H9 (cell line): ENCODE results near the gene ARSI. TPM values are rescaled to one million over a fixed set of nuclear protein-coding genes. Genes with fewer than 3 reads are reported as not detected.

Experiments used
- DNase-seq: peaks from one replicate; pipeline ENCODE4 v3.0.0-alpha.2; 2017
- H2AFZ ChIP-seq: one replicate; pipeline ENCODE4 v1.6.1; 2013; ENCODE audit warnings: mild to moderate bottlenecking, low read length, control low read depth, moderate library complexity
- H2AK5ac ChIP-seq: 2 replicates; pipeline ENCODE4 v1.6.1; 2013; ENCODE audit warnings: low read length, control low read depth, mixed read lengths; ENCODE audit not compliant: insufficient read length
- H2BK120ac ChIP-seq: one replicate; pipeline ENCODE4 v1.6.1; 2013; ENCODE audit warnings: low read depth, mild to moderate bottlenecking, low read length, control low read depth, inconsistent platforms; ENCODE audit not compliant: poor library complexity, severe bottlenecking
- H2BK12ac ChIP-seq: 2 replicates; pipeline ENCODE4 v1.6.1; 2013; ENCODE audit warnings: low read length, control low read depth, mixed read lengths, low read depth; ENCODE audit not compliant: insufficient read length
- H2BK15ac ChIP-seq: 2 replicates; pipeline ENCODE4 v1.6.1; 2013; ENCODE audit warnings: low read depth, low read length, control low read depth
- H2BK20ac ChIP-seq: one replicate; pipeline ENCODE4 v1.6.1; 2013; ENCODE audit warnings: low read depth, mild to moderate bottlenecking, low read length, control low read depth, inconsistent platforms; ENCODE audit not compliant: poor library complexity, severe bottlenecking
- H2BK5ac ChIP-seq: 2 replicates; pipeline ENCODE4 v1.6.1; 2013; ENCODE audit warnings: low read length, control low read depth, mixed read lengths; ENCODE audit not compliant: insufficient read length
- H3K14ac ChIP-seq: 2 replicates; pipeline ENCODE4 v1.6.1; 2013; ENCODE audit warnings: low read length, control low read depth; ENCODE audit not compliant: insufficient read depth
- H3K18ac ChIP-seq: 2 replicates; pipeline ENCODE4 v1.6.1; 2013; ENCODE audit warnings: low read depth, mild to moderate bottlenecking, mixed read lengths, low read length, control low read depth; ENCODE audit not compliant: insufficient read length
- H3K23ac ChIP-seq: 2 replicates; pipeline ENCODE4 v1.6.1; 2013; ENCODE audit warnings: low read length, control low read depth, mixed read lengths, low read depth; ENCODE audit not compliant: insufficient read length
- H3K23me2 ChIP-seq: 2 replicates; pipeline ENCODE4 v1.6.1; 2013; ENCODE audit warnings: low read depth, mild to moderate bottlenecking, mixed read lengths, low read length, control low read depth; ENCODE audit not compliant: insufficient read length, poor library complexity, severe bottlenecking
- H3K27ac ChIP-seq: 2 replicates; pipeline ENCODE4 v1.5.1; 2013; ENCODE audit warnings: low read length, control low read depth, mixed read lengths, low read depth; ENCODE audit not compliant: insufficient read length
- H3K27me3 ChIP-seq: 2 replicates; pipeline ENCODE4 v1.6.1; 2013; ENCODE audit warnings: low read length, control low read depth, inconsistent platforms; ENCODE audit not compliant: insufficient read depth
- H3K4ac ChIP-seq: 2 replicates; pipeline ENCODE4 v1.6.1; 2013; ENCODE audit warnings: low read depth, mild to moderate bottlenecking, control low read depth, inconsistent platforms, low read length, moderate library complexity
- H3K4me1 ChIP-seq: 2 replicates; pipeline ENCODE4 v1.6.1; 2013; ENCODE audit warnings: low read length, control low read depth, inconsistent platforms; ENCODE audit not compliant: insufficient read depth
- H3K4me2 ChIP-seq: 2 replicates; pipeline ENCODE4 v1.6.1; 2013; ENCODE audit warnings: low read length, control low read depth, mixed read lengths; ENCODE audit not compliant: insufficient read length, insufficient read depth
- H3K56ac ChIP-seq: 2 replicates; pipeline ENCODE4 v1.6.1; 2013; ENCODE audit warnings: low read depth, mild to moderate bottlenecking, mixed read lengths, low read length, control low read depth; ENCODE audit not compliant: insufficient read length
- H3K79me1 ChIP-seq: 2 replicates; pipeline ENCODE4 v1.6.1; 2013; ENCODE audit warnings: low read depth, mild to moderate bottlenecking, moderate library complexity, low read length, control low read depth, inconsistent platforms; ENCODE audit not compliant: insufficient read depth, poor library complexity, severe bottlenecking
- H3K79me2 ChIP-seq: 2 replicates; pipeline ENCODE4 v1.6.1; 2013; ENCODE audit warnings: low read length, control low read depth, inconsistent platforms; ENCODE audit not compliant: insufficient read depth
- H3K9ac ChIP-seq: 2 replicates; pipeline ENCODE4 v1.6.1; 2013; ENCODE audit warnings: low read length, control low read depth, mixed read lengths; ENCODE audit not compliant: insufficient read length; ENCODE audit errors: extremely low read depth
- H3K9me3 ChIP-seq: one replicate; pipeline ENCODE4 v1.6.1; 2013; ENCODE audit warnings: low read depth, low read length, inconsistent platforms; ENCODE audit not compliant: control insufficient read depth
- H3T11ph ChIP-seq: one replicate; pipeline ENCODE4 v1.6.1; 2013; ENCODE audit warnings: mild to moderate bottlenecking, low read length, control low read depth, inconsistent platforms
- H4K20me1 ChIP-seq: one replicate; pipeline ENCODE4 v1.6.1; 2013; ENCODE audit not compliant: control insufficient read depth, insufficient read length, insufficient read depth
- H4K5ac ChIP-seq: 2 replicates; pipeline ENCODE4 v1.6.1; 2013; ENCODE audit warnings: low read depth, mild to moderate bottlenecking, mixed read lengths, low read length, control low read depth; ENCODE audit not compliant: insufficient read length
- H4K8ac ChIP-seq: replicated peaks from 2 replicates; pipeline ENCODE4 v1.6.1; 2013; ENCODE audit warnings: low read length, control low read depth, mixed read lengths, low read depth; ENCODE audit not compliant: insufficient read length
- H4K91ac ChIP-seq: 2 replicates; pipeline ENCODE4 v1.6.1; 2013; ENCODE audit warnings: low read depth, mild to moderate bottlenecking, moderate library complexity, mixed read lengths, low read length, control low read depth; ENCODE audit not compliant: insufficient read length
- H3K27ac Mint-ChIP-seq, 3 experiments: 2 replicates in 2 of 3; 3 replicates in 1 of 3; pipeline ENCODE4 v1.8.0; 2020 to 2021; ENCODE audit warnings: mixed read lengths in 3 of 3, mild to moderate bottlenecking in 1 of 3, moderate library complexity in 1 of 3
- H3K27me3 Mint-ChIP-seq: 2 replicates; pipeline ENCODE4 v1.8.0; 2021; ENCODE audit warnings: low read depth, mild to moderate bottlenecking, moderate library complexity, mixed read lengths
- H3K36me3 Mint-ChIP-seq, 3 experiments: 2 replicates in 2 of 3; 3 replicates in 1 of 3; pipeline ENCODE4 v1.8.0; 2020 to 2021; ENCODE audit warnings: low read depth in 3 of 3, mixed read lengths in 3 of 3; ENCODE audit not compliant: insufficient read depth in 1 of 3
- H3K4me1 Mint-ChIP-seq, 2 experiments: 2 replicates each; pipeline ENCODE4 v1.8.0; 2020; ENCODE audit warnings: mixed read lengths in 2 of 2
- H3K4me3 Mint-ChIP-seq, 2 experiments: 2 replicates in 1 of 2; 3 replicates in 1 of 2; pipeline ENCODE4 v1.8.0; 2020 to 2021; ENCODE audit warnings: mild to moderate bottlenecking in 2 of 2, mixed read lengths in 2 of 2, moderate library complexity in 1 of 2
- H3K9me3 Mint-ChIP-seq, 2 experiments: 2 replicates in 1 of 2; 3 replicates in 1 of 2; pipeline ENCODE4 v1.8.0; 2020; ENCODE audit warnings: mild to moderate bottlenecking in 2 of 2, mixed read lengths in 2 of 2, moderate library complexity in 1 of 2
- CTCF ChIP-seq: fragments of 200-600 bp; sonication (generic); conservative IDR thresholded peaks from 3 replicates; pipeline ENCODE4 v1.8.0; 2021; ENCODE audit warnings: antibody characterized with exemption, mild to moderate bottlenecking
- WGBS: extraction: QIAGEN DNeasy Blood & Tissue Kit; methylation state at CpG from one replicate; pipeline ENCODE4 v1.1.7; 2013; ENCODE audit warnings: missing lambda C conversion rate, low lambda C conversion rate, mixed read lengths; ENCODE audit not compliant: insufficient read length; ENCODE audit errors: extremely low coverage; 5-methylcytosine and 5-hydroxymethylcytosine counted together
- total RNA-seq: library from RNA; stranded (reverse); gene quantifications from 2 replicates; pipeline ENCODE4 v1.2.1, GENCODE V29; 2021

ARSI gene
- total RNA-seq, 1 experiment from 2014 or later = 1.7 TPM

GRCh38 chr5:150345716-150346115 lies 43.0 kb upstream of the ARSI start:
- H3K79me2 ChIP-seq = no peaks in the 10 kb centered on the region
- H3K14ac ChIP-seq = no peak overlapping the region
- no peak overlapping the region for H3K27ac ChIP-seq
- no peak overlapping the region for H3K4me2 ChIP-seq
- no peak overlapping the region for H2AK5ac ChIP-seq
- H2BK15ac ChIP-seq = no peak overlapping the region
- H4K20me1 ChIP-seq = no peaks in the 10 kb centered on the region
- no peak overlapping the region for H3K9ac ChIP-seq
- no peaks in the 10 kb centered on the region for H3K4me1 ChIP-seq
- H2BK12ac ChIP-seq = no peak overlapping the region
- no peak overlapping the region for H4K91ac ChIP-seq
- Mint-ChIP-seq H3K27ac (no peak overlapping the region), H3K36me3 (no peaks in the 10 kb centered on the region), H3K27me3 (no peaks in the 10 kb centered on the region; the same call in 1 of the 2 replicates), H3K4me3 (no peak overlapping the region), H3K4me1 (peaks cover 4 to 10% of the 10 kb centered on the region in 2 experiments), H3K9me3 (no peaks in the 10 kb centered on the region)
- no peaks in the 10 kb centered on the region for H3K27me3 ChIP-seq
- no peak overlapping the region for H3T11ph ChIP-seq
- WGBS = no CpG with 5 or more reads among the region's 5 CpGs
- no peak overlapping the region for H4K8ac ChIP-seq
- no peak overlapping the region for H2BK5ac ChIP-seq
- no peak for TF ChIP-seq CTCF
- no peak overlapping the region for H3K56ac ChIP-seq
- no peak overlapping the region for H3K4ac ChIP-seq
- no peak overlapping the region for H3K23ac ChIP-seq
- DNase-seq = no peak
- H2BK20ac ChIP-seq = no peak overlapping the region
- H3K23me2 ChIP-seq = no peaks in the 10 kb centered on the region
- no peaks in the 10 kb centered on the region for H3K9me3 ChIP-seq
- no peak overlapping the region for H4K5ac ChIP-seq
- H2BK120ac ChIP-seq = no peak overlapping the region
- H2AFZ ChIP-seq = no peak overlapping the region
- H3K18ac ChIP-seq = no peak overlapping the region
- H3K79me1 ChIP-seq = no peaks in the 10 kb centered on the region
